ENCODE data around the gene DOK4. TPM values are rescaled to one million over a fixed set of nuclear protein-coding genes. Genes with fewer than 3 reads are reported as not detected.
A peak's percentile ranks its signal among the peaks of the same experiment; 100 is the strongest.

Gene DOK4
- total RNA-seq, 4 donors from 2014 or later = 57.9 to 312 (median 143) TPM

GRCh38 chr16:57424583-57424982 is 61.7 kb downstream of the DOK4 start:
- peaks cover 0 to 5% (median 0%) of the 10 kb centered on the region in 4 donors for H3K36me3 ChIP-seq
- peaks cover 0 to 8% (median 2%) of the 10 kb centered on the region in 4 donors for H3K4me1 ChIP-seq
- no peak overlapping the region for H3K27ac ChIP-seq
- in situ Hi-C loops (cut with MboI; ENCODE audit: low pct_ligation_motif_present in 1 of 4, low pct_unique_long_range_greater_than_20kb in 1 of 4, low sequenced_read_pairs in 3 of 4) (loop anchor here (10.0 to 25.0 kb wide), 2 partner anchors 90 to 337 kb away; partner anchors contain the start of gene CPNE2 (in 2 of the 4)), intact Hi-C loops (cut with DNase I; ENCODE audit: low total_unique reads) (no loop called here)
- no peak for DNase-seq
- WGBS, 2 donors (ENCODE audit: low coverage in 1 of 2) = 67 to 76% methylated on average over 3 of the region's 3 CpGs
- no peak for TF ChIP-seq POLR2AphosphoS5 (IDR thresholded peaks at IDR 0.05)
- TF ChIP-seq CTCF (IDR thresholded peaks at IDR 0.05) = no peak
- TF ChIP-seq EP300 (IDR thresholded peaks at IDR 0.05; ENCODE audit: low read depth) = no peak
- no peak for TF ChIP-seq POLR2A (IDR thresholded peaks at IDR 0.05)
- no peak overlapping the region for H3K4me3 ChIP-seq
- H3K9me3 ChIP-seq = no peaks in the 10 kb centered on the region
- H3K27me3 ChIP-seq = no peaks in the 10 kb centered on the region

GRCh38 chr16:57423152-57423551 is 63.1 kb downstream of the DOK4 start:
- H3K9me3 ChIP-seq = no peaks in the 10 kb centered on the region
- H3K4me1 ChIP-seq = peaks cover 3 to 16% (median 10%) of the 10 kb centered on the region in 4 donors
- TF ChIP-seq EP300 (IDR thresholded peaks at IDR 0.05; ENCODE audit: low read depth) = no peak
- TF ChIP-seq CTCF (IDR thresholded peaks at IDR 0.05) = no peak
- no peak for TF ChIP-seq POLR2AphosphoS5 (IDR thresholded peaks at IDR 0.05)
- no peak for TF ChIP-seq POLR2A (IDR thresholded peaks at IDR 0.05)
- no peak overlapping the region for H3K27ac ChIP-seq
- H3K4me3 ChIP-seq = no peak overlapping the region
- intact Hi-C loops (cut with DNase I; ENCODE audit: low total_unique reads) (no loop called here), in situ Hi-C loops (cut with MboI; ENCODE audit: low pct_ligation_motif_present in 1 of 4, low pct_unique_long_range_greater_than_20kb in 1 of 4, low sequenced_read_pairs in 3 of 4) (loop anchor here (10.0 to 25.0 kb wide), 2 partner anchors 92 to 336 kb away; partner anchors contain the start of gene CPNE2 (in 2 of the 4))
- DNase-seq = no peak
- no peaks in the 10 kb centered on the region for H3K36me3 ChIP-seq
- 60 to 84% methylated on average over 1 to 2 of the region's 2 CpGs for whole genome bisulfite sequencing, 2 donors (ENCODE audit: low coverage in 1 of 2)
- no peaks in the 10 kb centered on the region for H3K27me3 ChIP-seq

GRCh38 chr16:57422026-57422944 is 64.0 kb downstream of the DOK4 start:
- Histone ChIP-seq H3K9me3 (no peaks in the 10 kb centered on the region), H3K36me3 (no peaks in the 10 kb centered on the region), H3K27me3 (no peaks in the 10 kb centered on the region), H3K4me1 (peaks cover 6 to 22% (median 12%) of the 10 kb centered on the region in 4 donors), H3K27ac (no peak overlapping the region), H3K4me3 (no peak overlapping the region)
- in situ Hi-C loops (cut with MboI; ENCODE audit: low pct_ligation_motif_present in 1 of 4, low pct_unique_long_range_greater_than_20kb in 1 of 4, low sequenced_read_pairs in 3 of 4) = loop anchor here (10.0 to 25.0 kb wide), 2 partner anchors 93 to 335 kb away; partner anchors contain the start of gene CPNE2 (in 2 of the 4)
- intact Hi-C loops (cut with DNase I; ENCODE audit: low total_unique reads) = no loop called here
- TF ChIP-seq CTCF (IDR thresholded peaks at IDR 0.05) (peak; percentile 48 to 68 (median 54)), POLR2AphosphoS5 (IDR thresholded peaks at IDR 0.05) (no peak), EP300 (IDR thresholded peaks at IDR 0.05; ENCODE audit: low read depth) (no peak)
- peak; percentile 62 for DNase-seq
- 37 to 40% methylated on average over 6 to 10 of the region's 10 CpGs for WGBS, 2 donors (ENCODE audit: low coverage in 1 of 2)

Other genes starting within 250 kb of the DOK4 start
- 10 to 100 TPM; 10.3 to 39.6 (median 36.5) TPM for gene ARL2BP, start 241.2 kb downstream of the DOK4 start, total RNA-seq
- gene PLLP, start 201.8 kb downstream of the DOK4 start, total RNA-seq = 10 to 100 TPM in 2 of 4 donors, 1 to 10 TPM in 2; 4.4 to 13.5 (median 9.6) TPM
- under 1 TPM in 1 of 4 donors, not detected in 3; 0.64 TPM for gene CCL22, start 127.7 kb downstream of the DOK4 start, total RNA-seq
- 10 to 100 TPM in 1 of 4 donors, 1 to 10 TPM in 2, not detected in 1; 1.7 to 13.5 (median 1.8) TPM for gene CX3CL1, start 114.0 kb downstream of the DOK4 start, total RNA-seq
- 1 to 10 TPM in 1 of 4 donors, not detected in 3; 1.4 TPM for gene CCL17, start 81.7 kb downstream of the DOK4 start, total RNA-seq
- 10 to 100 TPM; 20.9 to 48.3 (median 40.5) TPM for gene CIAPIN1, start 39.1 kb downstream of the DOK4 start, total RNA-seq
- gene COQ9, start 39.0 kb downstream of the DOK4 start, total RNA-seq = 100 to 1,000 TPM; 113 to 154 (median 148) TPM
- 100 to 1,000 TPM in 1 of 4 donors, 10 to 100 TPM in 3; 39.2 to 104 (median 72.7) TPM for gene POLR2C, start 23.8 kb downstream of the DOK4 start, total RNA-seq
- gene CCDC102A, start 50.1 kb upstream of the DOK4 start, total RNA-seq = 10 to 100 TPM in 1 of 4 donors, 1 to 10 TPM in 3; 2.2 to 17.7 (median 3.7) TPM
- gene ADGRG5, start 56.1 kb upstream of the DOK4 start, total RNA-seq = 1 to 10 TPM in 2 of 4 donors, under 1 TPM in 1, not detected in 1; 0.41 to 1.9 (median 1.9) TPM
- gene ADGRG1, start 142.1 kb upstream of the DOK4 start, total RNA-seq = 10 to 100 TPM; 40.0 to 55.3 (median 45.7) TPM
- 1 to 10 TPM in 3 of 4 donors, not detected in 1; 1.5 to 2.7 (median 2.2) TPM for gene ADGRG3, start 181.8 kb upstream of the DOK4 start, total RNA-seq
- gene DRC7, start 208.3 kb upstream of the DOK4 start, total RNA-seq = not detected
- 10 to 100 TPM; 11.3 to 28.4 (median 22.3) TPM for gene KATNB1, start 249.3 kb upstream of the DOK4 start, total RNA-seq

All from transverse colon (tissue), 4 donors.